NCI-H2081 (cell line): ENCODE results near the gene CPNE8.

Experiments
- DNase-seq, 2 experiments: peaks; one replicate each; lab custom pipeline; 2025; lab: John Stamatoyannopoulos, UW

Gene CPNE8

GRCh38 chr12:38633511-38633910 lies 271.9 kb downstream of the CPNE8 start:
- DNase-seq: no peak

- DNase-seq: no peak
Measured at GRCh38 chr12:38629064-38629463, 276.3 kb downstream of the CPNE8 start.

- DNase-seq: no peak
Measured at GRCh38 chr12:38628288-38628687, 277.1 kb downstream of the CPNE8 start.

- DNase-seq: no peak
Measured at GRCh38 chr12:38625306-38625705, 280.1 kb downstream of the CPNE8 start.

GRCh38 chr12:38614171-38614570 lies 291.2 kb downstream of the CPNE8 start:
- DNase-seq: no peak

GRCh38 chr12:38610808-38611350 lies 294.5 kb downstream of the CPNE8 start:
- no peak for DNase-seq

- DNase-seq: no peak
Measured at GRCh38 chr12:38607295-38607694, 298.1 kb downstream of the CPNE8 start.
